GM21619 (cell line): Measurements from ENCODE around the gene PWP2.
"Not testable (repeated sequence)": the region's sequence is repeated elsewhere in the genome, so short reads cannot be mapped to it uniquely, and the experiment has no call there.

Experiments
- ATAC-seq: cut with Tn5 transposase; IDR thresholded peaks from one replicate; pipeline ENCODE4 v1.9.1; 2021; ENCODE audit not compliant: unreplicated experiment

Gene PWP2

DNA sequence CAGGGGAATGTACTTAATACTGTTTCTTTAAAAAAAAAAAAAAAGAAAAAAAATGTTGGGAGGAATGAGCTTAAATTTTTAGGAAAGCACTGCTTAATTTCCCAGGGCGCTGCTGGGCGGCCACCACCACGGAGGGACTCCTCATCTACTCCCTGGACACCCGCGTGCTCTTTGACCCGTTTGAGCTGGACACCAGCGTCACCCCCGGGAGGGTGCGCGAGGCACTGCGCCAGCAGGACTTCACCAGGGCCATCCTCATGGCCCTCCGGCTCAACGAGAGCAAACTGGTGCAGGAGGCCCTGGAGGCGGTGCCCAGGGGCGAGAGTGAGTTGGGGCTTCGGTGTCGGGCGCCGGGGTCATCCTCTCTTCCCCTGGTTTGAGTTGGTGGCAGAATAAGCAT is 20.6 kb downstream of the PWP2 start:
- not testable (repeated sequence) for ATAC-seq

DNA sequence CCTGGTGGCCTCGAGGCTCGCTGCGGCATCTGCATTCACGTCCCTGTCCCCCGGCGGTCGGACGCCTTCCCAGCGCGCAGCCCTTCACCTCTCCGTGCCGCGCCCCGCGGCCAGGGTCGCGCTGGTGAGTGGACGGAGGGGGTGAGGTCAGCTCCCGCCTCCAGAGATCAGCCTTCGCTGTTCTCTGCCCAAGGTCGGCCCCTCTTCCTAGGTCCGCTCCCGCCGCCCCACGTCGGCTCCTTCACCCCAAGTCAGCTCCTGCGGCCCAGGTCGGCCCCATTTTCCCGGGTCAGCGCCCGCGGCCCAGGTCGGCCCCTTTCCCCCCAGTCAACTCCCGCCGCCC is 26.5 kb downstream of the PWP2 start:
- ATAC-seq: not testable (repeated sequence)

DNA sequence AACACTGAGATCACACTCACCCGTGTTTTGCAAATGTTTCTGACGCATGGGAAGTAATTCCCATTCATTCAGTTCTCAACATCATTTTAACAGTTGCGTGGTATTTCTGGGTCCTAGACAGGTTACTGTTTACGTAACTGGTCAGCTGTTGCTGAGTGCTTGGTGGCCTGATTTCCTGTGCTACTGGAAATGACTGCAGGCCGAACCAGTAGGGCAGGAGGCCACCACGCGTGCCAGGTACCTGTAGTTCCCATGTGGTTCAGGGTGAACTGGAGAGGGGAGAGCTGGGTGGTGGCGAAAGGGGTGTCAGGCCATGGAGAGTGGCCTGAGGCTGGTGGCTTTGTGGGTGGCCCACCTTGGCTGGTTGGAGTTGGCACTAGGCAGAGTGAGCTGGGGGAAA is 27.5 kb downstream of the PWP2 start:
- not testable (repeated sequence) for ATAC-seq

DNA sequence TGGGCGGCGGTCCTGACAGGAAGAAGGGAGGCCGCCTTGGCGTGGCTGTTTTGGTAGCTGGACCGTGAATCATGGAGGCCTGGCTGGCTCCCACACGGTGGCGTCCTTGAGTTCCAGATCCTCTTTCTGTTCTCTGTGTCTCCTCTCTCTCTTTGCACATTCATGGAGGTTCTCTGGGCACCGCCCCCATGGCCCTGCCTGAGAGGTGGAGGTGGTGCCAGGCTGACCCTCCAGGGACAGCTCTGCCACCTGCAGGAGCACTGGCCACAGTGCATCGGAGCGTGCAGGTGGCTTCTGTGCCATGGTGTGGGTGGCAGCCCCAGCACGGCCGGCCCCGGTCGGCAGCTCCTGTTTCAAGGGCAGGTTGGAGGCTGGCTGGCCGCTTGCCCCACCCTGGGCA is 30.8 kb downstream of the PWP2 start:
- not testable (repeated sequence) for ATAC-seq

DNA sequence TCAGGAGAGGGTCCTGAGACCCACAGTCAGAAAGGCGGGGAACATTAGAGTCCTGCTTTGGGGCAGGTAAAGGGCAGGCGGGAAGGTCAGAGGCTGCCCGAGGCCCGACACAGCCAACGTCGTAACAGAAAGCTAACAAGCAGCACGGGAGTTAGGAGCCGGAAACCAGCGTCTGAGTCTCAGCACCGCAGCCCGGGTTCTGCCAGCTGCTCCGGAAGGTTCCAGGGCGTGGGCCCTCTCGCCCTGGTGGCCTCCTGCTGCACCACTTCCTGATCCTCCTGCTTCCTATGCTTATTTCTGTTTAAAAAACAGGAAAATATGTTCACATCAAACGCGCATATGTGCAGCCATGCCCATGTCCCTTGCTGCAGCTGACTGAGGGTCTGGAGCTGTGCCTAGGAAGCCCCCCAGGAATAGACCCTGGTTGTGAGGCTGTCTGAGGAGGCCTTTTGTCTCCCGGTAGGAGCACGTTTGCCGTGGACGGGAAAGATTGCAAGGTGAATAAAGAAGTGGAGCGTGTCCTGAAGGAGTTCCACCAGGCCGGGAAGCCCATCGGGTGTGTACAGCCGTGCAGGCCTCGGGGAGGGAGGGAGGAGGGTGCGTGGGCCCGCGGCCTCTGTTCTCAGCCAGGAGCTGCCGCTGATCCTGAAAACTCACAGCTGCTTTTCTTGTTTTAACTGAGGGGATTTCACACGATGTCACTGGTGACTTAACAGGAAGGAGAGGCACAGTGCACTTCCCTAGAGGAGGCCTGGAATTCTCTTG is 32.8 kb downstream of the PWP2 start:
- not testable (repeated sequence) for ATAC-seq

DNA sequence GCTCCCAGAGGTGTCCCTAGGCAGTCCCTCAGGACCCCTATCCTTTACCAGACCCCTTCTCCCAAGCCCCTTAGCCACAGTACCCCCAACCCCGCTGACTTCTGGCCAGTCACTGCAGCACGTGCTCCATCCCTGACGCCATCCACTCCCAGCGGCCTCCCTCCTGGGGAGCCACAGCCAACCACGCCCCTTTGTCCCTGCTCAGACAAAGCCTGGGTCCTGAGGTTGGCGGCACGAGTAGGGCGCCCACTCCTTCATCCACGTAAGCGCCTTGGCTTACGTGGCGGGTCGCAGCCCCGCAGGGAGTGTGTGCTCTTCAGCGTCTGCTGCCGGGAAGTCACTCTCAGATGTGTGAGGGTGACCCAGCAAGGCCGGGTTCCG is 33.3 kb downstream of the PWP2 start:
- not testable (repeated sequence) for ATAC-seq

DNA sequence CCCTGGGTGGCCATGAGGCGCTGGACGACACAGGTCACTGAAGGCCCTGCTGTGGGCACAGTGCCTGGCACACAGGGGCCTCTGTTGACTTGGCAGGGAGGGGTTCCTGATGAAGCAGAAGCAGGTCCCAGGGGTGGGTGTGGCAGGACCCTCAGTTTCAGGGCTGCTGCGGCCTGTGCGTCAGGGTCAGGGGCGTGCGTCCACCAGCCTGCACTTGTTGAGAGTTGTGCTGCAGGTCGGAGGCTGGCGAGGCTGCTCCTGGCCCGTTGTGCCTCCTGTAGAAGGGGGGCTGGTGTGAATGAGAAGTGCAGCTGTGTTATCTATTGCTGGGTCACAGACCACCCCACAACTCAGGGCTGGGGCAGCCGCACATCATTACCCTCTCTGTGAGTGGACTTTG is 35.3 kb downstream of the PWP2 start:
- ATAC-seq: not testable (repeated sequence)

DNA sequence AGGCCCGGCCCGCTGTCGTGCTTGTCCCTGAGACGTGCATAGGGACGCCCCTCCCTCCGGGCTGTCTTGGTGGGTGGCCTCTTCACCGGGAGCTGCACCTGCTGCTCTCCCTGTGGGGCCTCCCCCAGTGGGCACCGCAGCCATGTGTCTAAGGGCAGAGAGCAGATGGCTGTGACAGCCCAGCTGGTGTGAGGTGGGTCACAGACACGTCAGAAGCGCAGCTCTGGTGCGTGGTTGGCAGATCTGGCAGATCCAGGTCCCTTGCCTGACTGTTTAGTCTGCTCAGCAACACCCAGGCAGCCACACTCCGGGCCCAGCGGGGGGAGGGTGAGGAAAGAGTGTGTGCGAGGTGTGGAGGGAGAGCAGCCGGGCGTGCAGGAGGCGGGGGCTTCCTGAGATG is 36.2 kb downstream of the PWP2 start:
- ATAC-seq: not testable (repeated sequence)

DNA sequence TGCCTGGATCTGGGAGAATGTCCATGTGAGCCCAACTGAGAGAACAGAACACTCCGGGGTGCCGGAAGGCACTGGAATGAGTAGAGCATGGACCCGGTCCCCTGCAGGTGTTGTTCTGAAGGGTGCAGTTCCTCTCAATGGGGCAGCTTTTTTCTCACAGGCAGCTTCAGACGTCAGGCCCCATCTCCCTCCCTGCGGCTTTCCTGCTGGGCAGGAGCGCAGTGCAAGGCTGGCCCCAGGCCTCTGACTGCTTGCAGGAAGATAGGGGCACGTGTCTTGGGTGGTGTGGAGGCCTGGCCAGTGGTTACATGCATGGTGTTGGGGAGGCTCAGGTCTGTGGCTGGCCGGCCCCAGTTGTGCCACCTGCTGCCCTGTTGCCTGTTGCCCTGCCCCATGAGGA is 36.8 kb downstream of the PWP2 start:
- not testable (repeated sequence) for ATAC-seq

DNA sequence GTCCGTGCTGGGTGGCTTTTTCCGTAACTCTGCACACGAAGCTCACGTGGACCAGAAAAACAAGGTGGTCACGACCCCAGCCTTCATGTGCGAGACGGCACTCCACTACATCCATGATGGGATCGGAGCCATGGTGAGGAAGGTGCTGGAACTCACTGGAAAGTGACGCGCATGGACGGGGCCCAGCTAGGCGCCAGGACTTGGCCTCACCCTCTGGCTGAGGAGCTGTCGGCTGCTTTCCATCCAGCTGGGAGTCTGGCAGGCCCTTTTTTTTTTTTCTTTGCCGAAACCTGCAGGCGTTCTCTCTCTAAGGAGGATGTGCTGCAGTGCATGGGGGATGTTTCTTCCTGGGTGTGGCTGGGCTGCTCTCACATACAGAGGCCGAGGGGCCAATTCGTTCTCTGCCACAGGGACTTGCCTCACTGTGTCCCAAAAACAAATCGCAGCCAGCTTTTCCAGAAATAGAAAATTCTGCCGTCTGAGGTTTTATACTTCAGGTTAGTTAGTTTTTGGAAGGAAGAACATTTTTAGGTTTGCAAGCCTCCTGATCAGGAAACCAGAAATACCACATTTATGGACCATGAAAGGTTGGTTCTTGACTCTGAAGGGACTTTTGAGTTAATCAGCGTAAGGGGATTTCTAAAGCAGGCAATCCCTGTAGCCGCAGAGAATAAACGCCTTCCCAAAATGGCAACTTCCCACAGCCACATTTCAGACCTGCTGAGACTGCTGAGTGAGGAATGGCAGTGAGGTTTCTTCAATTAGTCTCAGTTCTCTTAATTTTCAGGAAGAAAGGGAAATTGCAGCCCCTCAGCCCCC is 37.8 kb downstream of the PWP2 start:
- ATAC-seq: not testable (repeated sequence)

DNA sequence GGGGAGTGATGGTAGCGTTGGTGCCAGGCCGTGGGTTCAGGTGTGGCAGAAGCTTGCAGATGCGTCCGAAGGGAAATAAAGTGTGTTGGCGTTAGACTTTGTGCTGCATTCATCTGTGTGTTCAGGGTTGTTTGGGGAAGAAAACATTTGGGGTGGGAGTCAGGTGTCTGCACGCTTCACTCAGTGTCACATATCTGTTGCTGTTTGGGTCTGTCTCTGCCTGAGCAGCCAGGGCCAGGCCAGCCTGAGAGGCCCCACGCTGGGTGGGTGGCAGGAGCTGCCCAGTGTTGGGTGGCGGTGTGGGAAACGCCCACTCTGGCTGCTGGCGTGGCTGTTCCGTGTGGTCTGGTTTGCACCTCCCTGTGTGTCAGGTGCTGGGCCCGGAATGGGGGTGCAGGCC is 38.4 kb downstream of the PWP2 start:
- not testable (repeated sequence) for ATAC-seq

DNA sequence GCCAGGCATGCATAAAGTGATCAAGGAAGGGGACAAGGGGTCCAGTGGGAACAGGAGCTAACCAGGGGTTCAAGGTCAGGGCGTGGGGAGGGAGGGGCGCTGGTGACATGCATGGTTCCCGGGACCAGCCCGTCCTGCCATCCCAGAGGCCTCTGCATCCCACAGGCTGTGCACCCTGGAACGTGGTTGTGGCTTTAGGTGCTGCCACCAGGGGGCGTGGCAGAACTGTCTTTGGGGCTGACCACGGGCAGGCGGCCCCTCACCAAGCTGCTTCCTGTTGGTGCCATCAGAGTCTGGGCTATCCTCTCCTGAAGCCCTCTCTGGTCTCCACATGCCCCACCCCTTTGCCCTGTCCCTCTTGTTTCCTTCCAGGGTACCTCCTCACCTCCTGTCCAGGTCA is 39.9 kb downstream of the PWP2 start:
- not testable (repeated sequence) for ATAC-seq

DNA sequence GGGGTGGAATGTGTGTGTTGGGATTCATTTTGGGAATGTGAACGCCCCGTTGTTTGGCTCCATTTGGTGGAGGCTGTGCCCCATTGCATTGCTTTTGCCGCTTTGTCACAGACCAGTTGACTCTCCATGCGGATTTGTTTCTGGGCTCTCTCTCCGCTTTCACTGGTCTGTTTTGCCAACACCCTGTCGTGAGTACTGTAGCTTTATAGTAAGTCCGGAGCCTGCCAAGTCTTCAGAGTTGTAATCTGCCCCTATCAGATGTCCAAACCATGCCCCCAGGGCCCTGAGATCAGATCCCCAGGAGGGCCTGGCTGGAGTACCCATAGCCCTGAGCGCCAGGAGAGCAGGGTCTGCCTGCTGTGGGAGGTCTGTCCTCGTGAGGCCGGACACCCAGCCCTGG is 43.1 kb downstream of the PWP2 start:
- not testable (repeated sequence) for ATAC-seq

DNA sequence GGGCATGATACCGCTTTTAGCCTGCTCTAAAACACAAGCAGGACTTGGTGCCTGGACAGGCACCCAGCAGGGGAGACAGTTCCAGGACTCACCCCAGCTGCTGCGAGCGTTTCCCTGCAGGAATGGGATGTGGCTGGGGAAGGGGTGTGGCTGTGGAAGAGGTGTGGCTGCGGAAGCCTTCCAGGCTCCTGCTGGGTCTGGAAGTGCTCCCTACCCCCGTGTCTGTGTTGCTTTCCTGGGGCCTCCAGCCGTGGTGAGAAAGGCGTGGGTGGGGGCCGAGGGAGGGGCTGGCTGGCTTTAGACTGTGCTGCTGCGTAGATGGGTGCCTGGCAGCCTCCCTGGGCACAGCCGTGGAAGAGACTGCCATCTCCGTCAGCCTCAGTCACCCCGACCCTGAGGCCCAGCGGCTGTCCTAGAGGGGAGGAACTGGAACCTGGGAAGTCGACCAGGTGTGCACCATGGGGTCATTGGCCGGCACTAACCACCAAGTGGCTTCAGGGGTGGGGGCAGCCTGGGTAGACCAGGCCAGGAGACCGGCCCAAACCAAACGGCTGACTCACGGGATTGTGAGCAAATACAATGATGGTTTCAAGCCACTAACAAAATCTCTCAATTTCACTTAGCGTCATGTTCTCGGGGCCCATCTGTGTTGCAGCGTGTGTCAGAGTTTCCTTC is 46.2 kb downstream of the PWP2 start:
- ATAC-seq: not testable (repeated sequence)

DNA sequence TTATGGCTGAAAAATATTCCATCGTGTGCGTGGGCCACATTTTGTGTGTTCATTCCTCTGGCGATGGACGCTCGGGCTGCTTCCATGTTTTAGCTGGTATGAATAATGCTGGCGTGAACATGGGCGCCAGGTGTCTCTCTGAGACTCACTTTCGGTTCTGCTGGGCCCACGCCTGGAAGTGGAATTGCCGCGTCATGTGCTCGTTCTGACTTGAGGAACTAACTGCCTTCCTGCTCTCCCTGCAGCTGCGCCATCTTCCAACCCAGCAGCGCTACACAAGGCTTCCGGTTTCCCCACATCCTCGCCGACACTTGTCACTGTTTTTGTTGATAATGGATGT is 46.7 kb downstream of the PWP2 start:
- ATAC-seq: not testable (repeated sequence)

DNA sequence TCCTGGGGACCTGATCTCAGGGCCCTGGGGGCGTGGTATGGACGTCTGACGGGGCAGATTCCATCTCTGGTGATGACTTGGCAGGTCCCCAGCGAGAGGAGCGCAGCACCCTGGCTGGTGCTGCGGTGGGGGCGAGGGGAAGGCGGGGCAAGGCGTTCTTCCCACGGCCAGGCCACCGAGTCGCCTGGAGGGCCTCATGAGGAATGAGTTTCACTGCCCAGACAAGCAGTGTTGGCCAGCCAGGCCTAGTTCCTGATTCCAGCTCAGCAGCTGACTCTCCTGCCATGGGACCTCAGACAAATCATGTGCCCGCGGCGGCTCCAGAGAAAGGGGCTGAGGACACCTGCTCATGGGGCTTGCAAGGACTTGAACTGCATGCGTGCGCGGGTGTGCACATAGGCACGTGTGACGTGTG is 47.6 kb downstream of the PWP2 start:
- ATAC-seq: peak; percentile 25

DNA sequence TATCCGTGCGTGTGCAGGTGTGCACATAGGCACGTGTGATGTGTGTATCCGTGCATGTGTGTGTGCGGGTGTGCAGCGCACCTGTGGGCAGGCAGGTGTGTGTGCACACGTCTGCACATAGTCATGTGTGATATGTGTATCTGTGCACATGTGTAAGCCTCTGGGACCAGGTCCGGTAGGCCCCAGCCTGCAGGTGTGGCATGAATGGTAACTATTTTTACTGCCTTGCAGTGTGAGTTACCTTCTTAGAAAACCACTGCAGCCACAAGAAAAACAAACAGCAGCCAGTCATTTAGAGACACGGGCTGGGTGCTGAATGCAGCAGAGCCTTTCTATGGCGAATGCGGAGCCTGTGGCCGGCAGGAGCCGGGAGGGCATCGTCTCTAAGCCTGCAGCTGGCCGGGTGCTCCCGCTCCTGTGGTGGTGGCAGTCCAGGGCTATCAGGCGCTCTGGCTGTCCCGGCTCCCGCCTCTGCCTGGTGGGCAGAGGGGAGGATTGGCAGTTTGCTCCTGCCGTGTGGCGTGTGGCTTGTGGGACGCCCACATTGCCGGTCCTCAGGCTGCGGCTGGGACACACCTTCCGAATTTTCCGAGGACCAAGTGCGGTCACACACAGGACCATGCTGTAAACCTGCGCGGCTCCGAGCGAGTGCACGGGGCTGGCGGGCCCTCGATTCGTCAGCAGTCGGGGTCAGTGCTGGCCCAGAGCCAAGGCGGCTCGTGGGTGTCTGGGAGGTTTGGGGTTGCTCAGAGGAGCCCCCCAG is 48.2 kb downstream of the PWP2 start:
- ATAC-seq: peak; percentile 36

DNA sequence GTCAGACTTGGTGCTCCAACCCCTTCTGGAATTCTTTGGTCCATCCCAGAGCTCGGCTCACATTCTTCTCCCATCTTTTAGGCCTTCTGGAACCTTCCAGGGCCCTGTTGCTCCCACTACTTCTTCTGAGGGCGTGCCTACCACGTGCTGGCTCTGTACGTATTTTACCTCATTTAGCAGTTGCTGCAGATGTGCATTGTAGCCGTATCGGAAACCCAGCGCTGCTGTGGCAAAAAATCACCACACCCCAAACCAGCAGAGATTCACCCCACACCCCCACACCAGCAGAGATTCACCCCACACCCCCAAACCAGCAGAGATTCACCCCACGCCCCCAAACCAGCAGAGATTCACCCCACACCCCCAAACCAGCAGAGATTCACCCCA is 48.8 kb downstream of the PWP2 start:
- not testable (repeated sequence) for ATAC-seq

DNA sequence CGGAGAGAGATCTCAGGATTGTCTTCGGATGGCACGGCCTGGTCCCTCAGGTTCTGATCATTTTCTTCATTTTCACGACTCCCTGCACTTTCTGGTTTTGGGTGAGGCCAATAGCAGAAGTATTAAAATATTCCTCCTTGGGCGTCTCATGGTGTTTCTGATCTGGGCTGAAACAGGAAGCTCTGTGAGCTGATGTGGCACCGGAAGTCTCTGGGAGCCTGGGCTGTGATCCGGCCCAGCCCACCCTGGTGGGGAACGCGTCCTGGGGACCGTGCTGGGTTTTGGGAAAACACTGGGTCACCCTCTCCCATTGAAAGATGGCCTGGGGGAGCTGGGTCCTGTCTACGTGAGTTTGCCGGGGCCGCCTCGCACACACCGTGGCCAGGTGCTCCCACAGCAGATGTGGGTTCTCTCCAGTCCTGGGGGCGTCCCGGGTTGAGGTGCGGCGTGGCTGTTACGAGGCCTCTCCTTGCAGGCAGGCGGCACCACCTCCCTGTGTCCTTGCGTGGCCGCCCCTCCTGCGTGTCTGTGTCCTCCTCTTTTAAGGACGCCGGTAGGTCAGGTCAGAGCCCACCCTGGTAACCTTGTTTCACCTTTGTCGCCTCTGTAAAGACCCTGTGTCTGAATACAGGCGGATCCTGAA is 50.4 kb downstream of the PWP2 start:
- not testable (repeated sequence) for ATAC-seq

DNA sequence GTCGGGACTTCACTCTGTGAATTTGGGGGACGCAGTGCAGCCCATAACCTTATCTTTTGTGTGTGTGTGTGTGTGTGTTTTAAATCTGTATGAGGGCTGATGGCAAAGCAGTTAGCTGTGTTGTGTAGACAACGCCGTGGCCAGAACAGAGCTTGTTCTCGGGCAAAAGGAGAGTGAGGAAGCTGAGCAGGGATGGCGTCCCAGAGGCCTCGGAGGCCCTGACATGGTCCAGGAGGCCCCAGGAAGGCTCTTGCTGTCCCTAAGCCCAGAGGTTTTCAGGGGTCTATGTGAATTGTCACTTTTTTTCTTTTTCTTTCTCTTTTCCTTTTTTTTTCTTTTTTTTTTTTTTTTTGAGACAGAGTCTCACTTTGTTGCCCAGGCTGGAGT is 50.9 kb downstream of the PWP2 start:
- not testable (repeated sequence) for ATAC-seq
